Measurements from ENCODE around the gene PHC1. TPM values are rescaled to one million over a fixed set of nuclear protein-coding genes. Genes with fewer than 3 reads are reported as not detected.
"Not testable (repeated sequence)": the region's sequence is repeated elsewhere in the genome, so short reads cannot be mapped to it uniquely, and the experiment has no call there.

The PHC1 gene
- total RNA-seq, 4 donors from 2014 or later, result 51.7 to 71.2 (median 67.3) TPM

DNA sequence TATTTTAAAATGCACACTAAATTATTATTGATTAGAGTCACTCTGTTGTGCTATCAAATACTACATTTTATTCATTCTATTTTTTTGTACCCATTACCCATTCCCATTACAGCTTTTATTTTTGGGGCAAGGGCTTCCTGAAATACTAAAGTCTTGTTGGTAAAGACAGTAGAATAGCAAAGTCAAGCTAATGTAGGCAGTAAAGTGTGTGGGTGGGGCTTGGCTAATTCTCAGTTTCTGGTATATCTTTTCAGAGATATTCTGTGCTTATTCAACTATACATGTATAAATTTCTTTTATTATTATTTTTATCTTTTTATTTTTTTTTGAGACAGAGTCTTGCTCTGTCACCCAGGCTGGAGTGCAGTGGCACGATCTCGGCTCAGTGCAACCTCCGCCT, 22.3 kb upstream of the PHC1 start:
- intact Hi-C loops (cut with DNase I), result loop anchor here (10.0 kb wide), 1 partner anchor 347 kb away; the partner anchor contains the start of gene CLEC4E
- H3K4me1 ChIP-seq, result no peaks in the 10 kb centered on the region
- DNase-seq, result no peak
- WGBS, 2 donors, result 92 to 97% methylated on average over 3 of the region's 3 CpGs
- no peaks in the 10 kb centered on the region for H3K27me3 ChIP-seq
- H3K4me3 ChIP-seq (replicated peaks in 1 of 3), result no peak overlapping the region
- H3K9me3 ChIP-seq, result no peaks in the 10 kb centered on the region
- no peaks in the 10 kb centered on the region for H3K36me3 ChIP-seq
- H3K27ac ChIP-seq, result no peak overlapping the region
- no peak for TF ChIP-seq POLR2A (IDR thresholded peaks at IDR 0.05)
- TF ChIP-seq, protein P1, sequence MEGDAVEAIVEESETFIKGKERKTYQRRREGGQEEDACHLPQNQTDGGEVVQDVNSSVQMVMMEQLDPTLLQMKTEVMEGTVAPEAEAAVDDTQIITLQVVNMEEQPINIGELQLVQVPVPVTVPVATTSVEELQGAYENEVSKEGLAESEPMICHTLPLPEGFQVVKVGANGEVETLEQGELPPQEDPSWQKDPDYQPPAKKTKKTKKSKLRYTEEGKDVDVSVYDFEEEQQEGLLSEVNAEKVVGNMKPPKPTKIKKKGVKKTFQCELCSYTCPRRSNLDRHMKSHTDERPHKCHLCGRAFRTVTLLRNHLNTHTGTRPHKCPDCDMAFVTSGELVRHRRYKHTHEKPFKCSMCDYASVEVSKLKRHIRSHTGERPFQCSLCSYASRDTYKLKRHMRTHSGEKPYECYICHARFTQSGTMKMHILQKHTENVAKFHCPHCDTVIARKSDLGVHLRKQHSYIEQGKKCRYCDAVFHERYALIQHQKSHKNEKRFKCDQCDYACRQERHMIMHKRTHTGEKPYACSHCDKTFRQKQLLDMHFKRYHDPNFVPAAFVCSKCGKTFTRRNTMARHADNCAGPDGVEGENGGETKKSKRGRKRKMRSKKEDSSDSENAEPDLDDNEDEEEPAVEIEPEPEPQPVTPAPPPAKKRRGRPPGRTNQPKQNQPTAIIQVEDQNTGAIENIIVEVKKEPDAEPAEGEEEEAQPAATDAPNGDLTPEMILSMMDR (IDR thresholded peaks at IDR 0.05), result no peak

DNA sequence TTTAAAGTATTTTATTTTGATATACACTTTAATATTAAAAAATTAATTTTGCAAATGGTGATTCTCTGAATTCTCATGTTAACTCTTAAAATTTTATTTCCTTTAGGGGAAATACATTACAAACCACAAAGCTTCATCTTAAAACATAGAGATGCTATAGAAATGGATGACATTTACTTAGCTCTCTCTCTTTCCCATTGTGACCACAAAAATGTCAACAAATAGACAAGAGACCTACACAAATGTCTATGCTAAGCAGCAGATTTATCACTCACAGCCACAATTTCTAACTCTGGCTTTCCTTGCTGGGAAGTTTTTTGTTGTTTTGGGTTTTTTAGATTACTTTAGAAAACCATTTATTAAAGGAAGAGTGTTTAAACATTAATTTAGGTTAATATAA, 19.9 kb upstream of the PHC1 start:
- Histone ChIP-seq H3K27ac (no peak overlapping the region), H3K27me3 (no peaks in the 10 kb centered on the region), H3K4me1 (no peaks in the 10 kb centered on the region), H3K9me3 (no peaks in the 10 kb centered on the region), H3K4me3 (replicated peaks in 1 of 3) (no peak overlapping the region), H3K36me3 (no peaks in the 10 kb centered on the region)
- no peak for TF ChIP-seq POLR2A (IDR thresholded peaks at IDR 0.05)
- TF ChIP-seq, protein P1 (IDR thresholded peaks at IDR 0.05), result no peak
- no peak for DNase-seq
- intact Hi-C loops (cut with DNase I), result loop anchor here (10.0 kb wide), 1 partner anchor 350 kb away; the partner anchor contains the start of gene CLEC4E

DNA sequence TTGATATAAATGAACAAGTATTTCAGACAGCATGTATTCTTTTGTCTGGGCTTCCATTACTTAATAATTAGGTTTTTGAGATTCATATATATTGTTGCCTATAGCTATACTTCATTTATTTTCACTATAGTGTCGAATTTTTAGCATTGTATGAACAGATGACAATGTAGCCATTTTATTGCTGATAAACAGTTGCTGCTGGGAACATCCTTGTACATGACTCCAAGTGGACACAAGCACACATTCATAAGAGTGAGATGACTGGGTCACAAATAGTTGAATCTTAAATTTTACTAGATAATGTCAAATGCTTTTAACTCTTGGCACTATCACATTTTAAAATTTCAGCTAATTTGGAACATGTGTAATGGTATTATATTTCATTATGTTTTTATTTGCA, 19.3 kb upstream of the PHC1 start:
- DNase-seq, result no peak
- no peaks in the 10 kb centered on the region for H3K4me1 ChIP-seq
- no peaks in the 10 kb centered on the region for H3K36me3 ChIP-seq
- no peaks in the 10 kb centered on the region for H3K27me3 ChIP-seq
- TF ChIP-seq POLR2A (IDR thresholded peaks at IDR 0.05), result no peak
- TF ChIP-seq, protein P1 (IDR thresholded peaks at IDR 0.05), result no peak
- no peak overlapping the region for H3K4me3 ChIP-seq (replicated peaks in 1 of 3)
- intact Hi-C loops (cut with DNase I), result loop anchor here (10.0 kb wide), 1 partner anchor 350 kb away; the partner anchor contains the start of gene CLEC4E
- H3K9me3 ChIP-seq, result no peaks in the 10 kb centered on the region
- H3K27ac ChIP-seq, result no peak overlapping the region
- 65 to 71% methylated on average over 1 of the region's 1 CpG for WGBS, 2 donors

DNA sequence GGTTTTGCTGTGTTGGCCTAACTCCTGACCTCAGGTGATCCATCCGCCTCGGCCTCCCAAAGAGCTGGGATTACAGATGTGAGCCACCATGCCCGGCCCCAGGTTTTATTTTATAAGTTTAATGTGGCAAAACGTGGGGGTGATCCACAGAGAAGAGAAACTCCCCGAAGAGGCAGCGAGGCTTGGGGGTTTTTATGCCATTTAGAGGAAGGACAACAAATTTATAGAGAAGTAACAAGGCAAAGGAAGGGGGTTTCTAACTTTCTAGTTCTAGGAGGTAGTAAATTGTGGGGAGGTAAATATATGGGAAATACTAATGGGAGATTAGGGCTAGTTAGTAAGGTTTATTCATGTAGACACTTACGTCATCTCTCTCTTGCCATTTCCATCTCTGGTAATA, 17.2 kb upstream of the PHC1 start:
- Histone ChIP-seq H3K36me3 (no peaks in the 10 kb centered on the region), H3K9me3 (no peaks in the 10 kb centered on the region), H3K27ac (no peak overlapping the region), H3K4me1 (no peaks in the 10 kb centered on the region), H3K27me3 (no peaks in the 10 kb centered on the region), H3K4me3 (replicated peaks in 1 of 3) (no peak overlapping the region)
- intact Hi-C loops (cut with DNase I), result loop anchor here (10.0 kb wide), 1 partner anchor 352 kb away; the partner anchor contains the start of gene CLEC4E
- 92 to 94% methylated on average over 7 of the region's 7 CpGs for WGBS, 2 donors
- DNase-seq, result no peak
- no peak for TF ChIP-seq POLR2A (IDR thresholded peaks at IDR 0.05)

DNA sequence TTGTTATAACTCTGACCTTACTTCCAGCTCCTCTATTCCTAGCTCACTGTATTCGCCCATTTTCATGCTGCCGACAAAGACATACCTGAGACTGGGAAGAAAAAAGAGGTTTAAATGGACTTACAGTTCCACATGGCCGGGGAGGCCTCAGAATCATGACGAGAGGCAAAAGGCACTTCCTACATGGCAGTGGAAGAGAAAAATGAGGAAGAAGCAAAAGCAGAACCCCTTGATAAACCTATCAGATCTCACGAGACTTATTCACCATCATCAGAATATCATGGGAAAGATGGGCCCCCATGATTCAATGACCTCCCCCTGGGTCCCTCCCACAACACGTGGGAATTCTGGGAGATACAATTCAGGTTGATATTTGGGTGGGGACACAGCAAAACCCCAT, 14.5 kb upstream of the PHC1 start:
- TF ChIP-seq, protein P1 (IDR thresholded peaks at IDR 0.05), result no peak
- TF ChIP-seq POLR2A (IDR thresholded peaks at IDR 0.05), result no peak
- Histone ChIP-seq H3K4me1 (no peaks in the 10 kb centered on the region), H3K27ac (no peak overlapping the region), H3K9me3 (no peaks in the 10 kb centered on the region), H3K36me3 (no peaks in the 10 kb centered on the region), H3K4me3 (replicated peaks in 1 of 3) (no peak overlapping the region), H3K27me3 (no peaks in the 10 kb centered on the region)
- DNase-seq, result no peak
- 81 to 87% methylated on average over 6 of the region's 6 CpGs for WGBS, 2 donors
- intact Hi-C loops (cut with DNase I), result loop anchor here (10.0 kb wide), 1 partner anchor 355 kb away; the partner anchor contains the start of gene CLEC4E

DNA sequence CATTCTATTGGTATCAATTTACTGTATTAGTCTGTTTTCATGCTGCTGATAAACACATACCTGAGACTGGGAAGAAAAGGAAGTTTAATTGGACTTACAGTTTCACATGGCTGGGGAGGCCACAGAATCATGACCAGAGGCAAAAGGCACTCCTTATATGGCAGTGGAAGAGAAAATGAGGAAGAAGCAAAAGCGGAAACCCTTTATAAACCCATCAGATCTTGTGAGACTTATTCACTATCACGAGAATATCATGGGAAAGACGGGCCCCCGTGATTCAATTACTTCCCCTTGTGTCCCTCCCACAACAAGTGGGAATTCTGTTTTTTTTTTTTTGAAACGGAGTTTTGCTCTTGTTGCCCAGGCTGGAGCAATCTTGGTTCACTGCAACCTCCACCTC, 11.6 kb upstream of the PHC1 start:
- intact Hi-C loops (cut with DNase I); H3K4me3 ChIP-seq (replicated peaks in 1 of 3); H3K4me1 ChIP-seq; DNase-seq; H3K9me3 ChIP-seq; H3K36me3 ChIP-seq; H3K27me3 ChIP-seq; H3K27ac ChIP-seq: not testable (repeated sequence)
- WGBS, 2 donors, result 81 to 84% methylated on average over 5 of the region's 5 CpGs

Data from thyroid gland (tissue), 4 donors.